Breast epithelium (tissue), 4 donors: Measurements from ENCODE around the gene LUZP1. TPM values are rescaled to one million over a fixed set of nuclear protein-coding genes. Genes with fewer than 3 reads are reported as not detected.

Experiments
- DNase-seq, 2 donors: peaks; one replicate each; pipeline ENCODE4 v3.0.0-alpha.2; 2019; ENCODE audit warnings: low spot score in 2 of 2
- H3K27ac ChIP-seq, 2 donors: fragments of 200-600 bp; sonication (generic) in 1 of 2; one replicate each; pipeline ENCODE4 v1.5.1; 2016 to 2019; ENCODE audit warnings: mild to moderate bottlenecking in 1 of 2
- H3K27me3 ChIP-seq, 2 donors: fragments of 200-600 bp; sonication (generic) in 1 of 2; one replicate each; pipeline versions ENCODE4 v1.5.1 to v1.6.0; 2017 to 2019; ENCODE audit warnings: control low read depth in 1 of 2, mild to moderate bottlenecking in 1 of 2
- H3K36me3 ChIP-seq: fragments of 200-600 bp; one replicate; pipeline ENCODE4 v1.5.1; 2019
- H3K4me1 ChIP-seq, 2 donors: fragments of 200-600 bp; sonication (generic); one replicate each; pipeline ENCODE4 v1.5.1; 2016 to 2019; ENCODE audit warnings: control low read depth in 1 of 2
- H3K4me3 ChIP-seq, 3 donors: fragments of 200-600 bp; sonication (generic); 1 replicate in 2 of 3; 2 replicates in 1 of 3; pipeline ENCODE4 v1.5.1; 2016 to 2019; ENCODE audit warnings: mild to moderate bottlenecking in 3 of 3, moderate library complexity in 2 of 3
- H3K9me3 ChIP-seq, 2 donors: fragments of 200-600 bp; sonication (generic) in 1 of 2; one replicate each; pipeline ENCODE4 v1.5.1; 2016 to 2019; ENCODE audit warnings: control low read depth in 1 of 2
- CTCF ChIP-seq, 3 donors: fragments of 450-650 bp; IDR thresholded peaks; one replicate each; pipeline ENCODE4 v1.5.1; 2016 to 2017; ENCODE audit warnings: antibody characterized with exemption in 3 of 3, mild to moderate bottlenecking in 3 of 3, moderate library complexity in 3 of 3
- POLR2A ChIP-seq: fragments of 450-650 bp; IDR thresholded peaks from one replicate; pipeline ENCODE4 v1.6.1; 2016; ENCODE audit warnings: antibody characterized with exemption, mild to moderate bottlenecking, moderate library complexity
- POLR2AphosphoS5 ChIP-seq, 3 donors: sonication (generic); formaldehyde crosslinking; IDR thresholded peaks; one replicate each; pipeline ENCODE4 v1.6.1; 2017; ENCODE audit warnings: antibody characterized with exemption in 3 of 3
- intact Hi-C: fragments of 100-400 bp; cut with DNase I; formaldehyde crosslinking; loops from one replicate; pipeline ENCODE4 v1.15.1; 2023; ENCODE audit warnings: low total_unique reads
- total RNA-seq, 3 donors: library from RNA; depleted of rRNA; stranded (reverse); fragments of >200 nt; gene quantifications; one replicate each; pipeline ENCODE4 v1.1.0, GENCODE V29; 2016

Gene LUZP1
- total RNA-seq, 3 donors from 2014 or later = 21.0 to 26.6 (median 24.6) TPM

GRCh38 chr1:23101101-23101827 lies 67.4 kb downstream of the LUZP1 start:
- no peaks in the 10 kb centered on the region for H3K27me3 ChIP-seq
- DNase-seq = no peak
- H3K9me3 ChIP-seq = no peaks in the 10 kb centered on the region
- TF ChIP-seq POLR2AphosphoS5 (IDR thresholded peaks at IDR 0.05) = no peak
- no peak for TF ChIP-seq CTCF (IDR thresholded peaks at IDR 0.05)
- no peak for TF ChIP-seq POLR2A
- intact Hi-C loops = no loop called here
- peak overlapping the region; percentile 72 to 73 for H3K27ac ChIP-seq
- no peaks in the 10 kb centered on the region for H3K36me3 ChIP-seq
- H3K4me3 ChIP-seq = no peak overlapping the region
- H3K4me1 ChIP-seq = peaks cover 3 to 5% of the 10 kb centered on the region in 2 donors

- H3K4me1 ChIP-seq = peaks cover 3 to 5% of the 10 kb centered on the region in 2 donors
- H3K9me3 ChIP-seq = no peaks in the 10 kb centered on the region
- no peak overlapping the region for H3K4me3 ChIP-seq
- peak; percentile 64 to 76 (median 69) for TF ChIP-seq POLR2AphosphoS5 (IDR thresholded peaks at IDR 0.05)
- TF ChIP-seq CTCF (IDR thresholded peaks at IDR 0.05) = peak in 1 of 3 donors; percentile 27
- TF ChIP-seq POLR2A = no peak
- no peaks in the 10 kb centered on the region for H3K27me3 ChIP-seq
- DNase-seq = peak in 1 of 2 donors; percentile 70
- no peaks in the 10 kb centered on the region for H3K36me3 ChIP-seq
- peak overlapping the region; percentile 72 to 73 for H3K27ac ChIP-seq
- intact Hi-C loops = no loop called here
Observed at GRCh38 chr1:23100074-23100748, 68.4 kb downstream of the LUZP1 start.

GRCh38 chr1:23099171-23099536 lies 69.5 kb downstream of the LUZP1 start:
- no peak for DNase-seq
- intact Hi-C loops = loop anchor here (5.0 kb wide), 1 partner anchor 83 kb away; no protein-coding TSS in a partner anchor
- TF ChIP-seq CTCF (IDR thresholded peaks at IDR 0.05) = no peak
- no peak for TF ChIP-seq POLR2AphosphoS5 (IDR thresholded peaks at IDR 0.05)
- no peak for TF ChIP-seq POLR2A
- H3K9me3 ChIP-seq = no peaks in the 10 kb centered on the region
- H3K36me3 ChIP-seq = no peaks in the 10 kb centered on the region
- H3K27ac ChIP-seq = peak overlapping the region in 1 of 2 donors; percentile 73
- no peaks in the 10 kb centered on the region for H3K27me3 ChIP-seq
- no peak overlapping the region for H3K4me3 ChIP-seq
- peaks cover 3 to 5% of the 10 kb centered on the region in 2 donors for H3K4me1 ChIP-seq

- peak in 1 of 2 donors; percentile 53 for DNase-seq
- Histone ChIP-seq H3K9me3 (no peaks in the 10 kb centered on the region), H3K27me3 (no peaks in the 10 kb centered on the region), H3K4me1 (peaks cover 3 to 5% of the 10 kb centered on the region in 2 donors), H3K4me3 (no peak overlapping the region), H3K36me3 (no peaks in the 10 kb centered on the region), H3K27ac (peak overlapping the region in 1 of 2 donors; percentile 37)
- no peak for TF ChIP-seq POLR2A
- TF ChIP-seq POLR2AphosphoS5 (IDR thresholded peaks at IDR 0.05) = peak in 1 of 3 donors; percentile 47
- TF ChIP-seq CTCF (IDR thresholded peaks at IDR 0.05) = peak; percentile 90 to 95 (median 94)
- intact Hi-C loops = loop anchor here (5.0 kb wide), 1 partner anchor 84 kb away; no protein-coding TSS in a partner anchor
Observed at GRCh38 chr1:23098463-23099170, 70.0 kb downstream of the LUZP1 start.
